Inferior parietal cortex (tissue), 1 donor: ENCODE data around the gene SPRN.
"Not testable (repeated sequence)": the region's sequence is repeated elsewhere in the genome, so short reads cannot be mapped to it uniquely, and the experiment has no call there.

ENCODE experiments used
- DNase-seq: peaks from one replicate; pipeline ENCODE4 v3.0.0-alpha.2; 2016; ENCODE audit errors: extremely low spot score

SPRN gene

GRCh38 chr10:133386951-133387350, 37.5 kb downstream of the SPRN start:
- DNase-seq = not testable (repeated sequence)

GRCh38 chr10:133385214-133385613, 39.2 kb downstream of the SPRN start:
- no peak for DNase-seq

- no peak for DNase-seq
Measured at GRCh38 chr10:133384071-133384470, 40.4 kb downstream of the SPRN start.

GRCh38 chr10:133383551-133383950, 40.9 kb downstream of the SPRN start:
- no peak for DNase-seq

- no peak for DNase-seq
Measured at GRCh38 chr10:133381036-133381435, 43.4 kb downstream of the SPRN start.

GRCh38 chr10:133379801-133380666, 44.4 kb downstream of the SPRN start:
- DNase-seq = no peak

GRCh38 chr10:133379152-133379800, 45.1 kb downstream of the SPRN start, which contains the start of gene PAOX:
PAOX (plus strand) TSS chr10:133379262; CDS start chr10:133379317, 55 bp downstream.
- DNase-seq = no peak

GRCh38 chr10:133378251-133379096, 46.0 kb downstream of the SPRN start:
- peak; percentile 64 for DNase-seq

GRCh38 chr10:133377818-133378250, 46.6 kb downstream of the SPRN start:
- DNase-seq = no peak

- DNase-seq = no peak
Measured at GRCh38 chr10:133377025-133377817, 47.2 kb downstream of the SPRN start.

- not testable (repeated sequence) for DNase-seq
Measured at GRCh38 chr10:133376183-133376582, 48.2 kb downstream of the SPRN start.

- DNase-seq = no peak
Measured at GRCh38 chr10:133375357-133376115, 48.9 kb downstream of the SPRN start.

GRCh38 chr10:133373174-133374090, 51.0 kb downstream of the SPRN start, which contains the start of gene ECHS1:
ECHS1 (minus strand) TSS chr10:133373354; CDS start chr10:133373333, 21 bp downstream.
- DNase-seq = peak; percentile 87

- no peak for DNase-seq
Measured at GRCh38 chr10:133372507-133372906, 51.9 kb downstream of the SPRN start.
